Limb (tissue), 2 donors: ENCODE data around the gene CDC14A.
"Not testable (repeated sequence)": the region's sequence is repeated elsewhere in the genome, so short reads cannot be mapped to it uniquely, and the experiment has no call there.

Experiments
- DNase-seq, 2 donors: peaks; one replicate each; pipeline ENCODE4 v3.0.0-alpha.2; 2016; ENCODE audit errors: extremely low spot score in 2 of 2

Gene CDC14A, protein sequence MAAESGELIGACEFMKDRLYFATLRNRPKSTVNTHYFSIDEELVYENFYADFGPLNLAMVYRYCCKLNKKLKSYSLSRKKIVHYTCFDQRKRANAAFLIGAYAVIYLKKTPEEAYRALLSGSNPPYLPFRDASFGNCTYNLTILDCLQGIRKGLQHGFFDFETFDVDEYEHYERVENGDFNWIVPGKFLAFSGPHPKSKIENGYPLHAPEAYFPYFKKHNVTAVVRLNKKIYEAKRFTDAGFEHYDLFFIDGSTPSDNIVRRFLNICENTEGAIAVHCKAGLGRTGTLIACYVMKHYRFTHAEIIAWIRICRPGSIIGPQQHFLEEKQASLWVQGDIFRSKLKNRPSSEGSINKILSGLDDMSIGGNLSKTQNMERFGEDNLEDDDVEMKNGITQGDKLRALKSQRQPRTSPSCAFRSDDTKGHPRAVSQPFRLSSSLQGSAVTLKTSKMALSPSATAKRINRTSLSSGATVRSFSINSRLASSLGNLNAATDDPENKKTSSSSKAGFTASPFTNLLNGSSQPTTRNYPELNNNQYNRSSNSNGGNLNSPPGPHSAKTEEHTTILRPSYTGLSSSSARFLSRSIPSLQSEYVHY

GRCh38 chr1:100352267-100353070, at the start of gene CDC14A:
TSS of gene CDC14A (plus strand) at chr1:100352506. CDS start at chr1:100352955, 449 bp downstream.
- peak; percentile 93 to 97 for DNase-seq

DNA sequence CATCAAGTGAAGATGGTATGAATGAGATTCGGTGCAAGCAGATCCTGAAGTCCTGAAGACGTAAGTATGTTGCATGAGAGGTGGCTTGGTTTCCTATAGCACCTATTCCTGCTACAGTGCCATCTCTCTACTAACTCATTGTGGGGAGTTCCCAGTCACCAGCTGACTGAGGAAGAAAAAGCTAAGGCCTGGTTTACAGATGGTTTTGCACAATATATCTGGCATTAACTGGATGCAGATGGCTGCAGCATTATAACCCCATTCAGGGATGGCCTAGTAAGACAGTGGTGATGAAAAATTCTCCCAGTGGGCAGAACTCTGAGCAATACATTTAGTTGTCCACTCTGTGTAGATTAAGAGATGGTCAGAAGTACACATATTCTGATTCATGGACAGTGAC, 49.6 kb upstream of the CDC14A start:
- DNase-seq: no peak

GRCh38 chr1:100304227-100304626, 48.1 kb upstream of the CDC14A start:
- no peak for DNase-seq

- no peak for DNase-seq
These were observed 47.4 kb upstream of the CDC14A start for GRCh38 chr1:100304921-100305320.

DNA sequence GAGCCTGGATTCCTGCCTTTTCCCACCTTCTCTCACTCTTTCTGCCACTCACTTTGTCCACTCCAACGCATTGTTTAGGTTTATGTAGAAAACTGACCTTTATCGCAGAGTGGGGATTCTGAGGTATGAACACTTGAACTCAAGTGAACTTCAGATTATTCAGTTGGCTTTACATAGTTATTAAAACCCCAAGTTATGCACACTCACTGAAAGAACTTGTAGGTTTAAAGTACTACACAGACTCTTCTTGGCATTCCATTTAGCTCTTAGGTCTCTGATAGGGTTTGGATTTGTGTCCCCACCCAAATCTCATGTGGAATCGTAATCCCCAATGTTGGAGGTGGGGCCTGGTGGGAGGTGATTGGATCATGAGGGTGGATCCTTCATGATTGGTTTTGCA, 46.4 kb upstream of the CDC14A start:
- no peak for DNase-seq

DNA sequence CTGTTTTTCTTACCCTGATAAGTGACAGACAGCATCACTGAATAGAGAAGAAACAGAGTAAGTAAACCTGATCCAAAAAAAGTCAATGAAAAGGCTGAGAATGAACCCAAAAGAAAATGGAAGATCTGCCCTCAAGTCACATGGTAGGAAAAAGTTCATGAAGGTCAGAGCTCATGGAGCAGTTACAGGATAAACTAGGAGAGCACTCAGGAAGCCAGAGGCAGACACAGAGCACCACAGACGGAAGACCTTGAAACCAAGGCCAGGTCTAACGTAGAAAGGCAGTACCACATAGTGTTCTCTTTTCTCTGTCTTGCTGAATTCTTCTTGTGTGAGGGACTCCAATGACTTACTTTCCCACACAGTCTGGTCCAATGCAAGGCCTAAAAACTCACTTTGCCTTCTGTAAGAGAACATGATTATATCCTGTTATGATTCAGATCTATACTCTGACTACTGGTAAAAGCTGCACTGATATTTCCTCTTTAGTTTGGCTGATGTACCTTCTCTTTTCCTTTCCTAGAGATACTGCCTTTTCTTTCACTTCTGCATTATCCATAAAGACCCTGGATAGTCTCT, 45.5 kb upstream of the CDC14A start:
- DNase-seq: no peak

DNA sequence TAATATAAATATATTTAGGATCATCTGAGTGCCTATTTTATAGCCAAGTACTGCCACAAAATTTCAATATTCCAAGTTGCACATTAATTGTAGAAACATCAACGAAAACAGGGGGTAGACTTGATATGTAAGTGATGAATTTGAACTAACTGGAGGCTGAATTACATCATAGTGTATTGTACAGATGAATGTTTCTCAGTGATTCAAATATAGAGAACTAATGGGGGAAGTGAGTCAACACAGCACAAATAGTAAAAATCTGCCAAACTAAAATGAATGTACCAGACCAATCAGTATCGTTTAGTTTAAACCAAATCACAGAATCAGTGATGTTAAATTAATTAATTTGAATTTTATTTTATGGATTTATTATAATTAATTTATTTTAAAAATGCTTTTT, 43.5 kb upstream of the CDC14A start:
- no peak for DNase-seq

DNA sequence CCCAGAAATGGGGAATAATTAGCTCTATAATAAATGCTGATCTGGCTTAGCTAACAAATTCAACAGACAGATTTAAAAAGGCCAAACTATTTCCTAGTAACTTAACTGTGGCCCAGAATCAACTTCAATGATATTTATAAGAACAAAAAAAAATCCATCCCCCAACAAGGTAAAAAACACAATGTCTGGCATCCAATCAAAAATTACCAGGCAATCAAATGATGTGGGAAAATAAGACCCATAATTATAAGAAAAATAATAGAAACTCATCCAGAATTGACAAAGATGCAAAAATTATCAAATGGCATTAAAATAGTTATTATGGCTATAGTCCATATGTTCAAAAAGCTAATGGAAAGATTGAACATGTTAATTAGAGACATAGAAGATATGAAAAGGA, 42.4 kb upstream of the CDC14A start:
- DNase-seq: no peak

- no peak for DNase-seq
These were observed 38.9 kb upstream of the CDC14A start for GRCh38 chr1:100313382-100313781.

GRCh38 chr1:100316622-100317021, 35.7 kb upstream of the CDC14A start:
- no peak for DNase-seq

DNA sequence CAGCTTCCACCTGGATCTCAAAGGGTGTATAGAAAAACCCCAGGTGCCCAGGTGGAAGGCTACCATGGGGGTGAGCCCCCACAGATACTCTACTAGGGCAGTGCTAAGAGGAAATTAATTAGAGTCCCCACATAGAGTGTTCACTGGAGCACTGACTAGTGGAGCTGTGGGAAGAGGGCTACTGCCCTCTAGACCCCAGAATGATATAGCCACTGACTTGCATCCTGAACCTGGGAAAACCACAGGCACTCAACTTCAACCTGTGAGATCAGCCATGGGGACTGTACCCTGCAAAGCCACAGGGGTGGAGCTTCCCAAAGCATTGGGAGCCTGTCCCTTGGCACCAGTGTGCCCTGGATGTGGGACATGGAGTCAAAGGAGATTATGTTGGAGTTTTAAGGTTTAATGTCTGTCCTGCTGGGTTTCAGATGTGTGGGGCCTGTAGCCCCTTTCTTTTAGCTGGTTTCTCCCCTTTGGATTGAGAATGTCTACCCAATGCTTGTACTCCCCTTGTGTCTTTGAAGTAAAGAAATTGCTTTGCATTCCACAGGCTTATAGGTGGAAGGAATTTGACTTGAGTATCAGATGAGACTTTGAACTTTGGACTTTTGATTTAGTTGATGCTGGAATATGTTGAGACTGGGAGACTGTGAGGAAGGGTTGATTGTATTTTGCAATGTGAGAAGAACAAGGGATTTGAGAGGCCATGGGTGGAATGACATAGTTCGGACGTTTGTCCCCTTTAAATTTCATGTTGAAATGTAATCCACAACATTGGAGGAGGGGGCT, 31.8 kb upstream of the CDC14A start:
- DNase-seq: no peak

- DNase-seq: no peak
These were observed 31.2 kb upstream of the CDC14A start for GRCh38 chr1:100321100-100321493.

DNA sequence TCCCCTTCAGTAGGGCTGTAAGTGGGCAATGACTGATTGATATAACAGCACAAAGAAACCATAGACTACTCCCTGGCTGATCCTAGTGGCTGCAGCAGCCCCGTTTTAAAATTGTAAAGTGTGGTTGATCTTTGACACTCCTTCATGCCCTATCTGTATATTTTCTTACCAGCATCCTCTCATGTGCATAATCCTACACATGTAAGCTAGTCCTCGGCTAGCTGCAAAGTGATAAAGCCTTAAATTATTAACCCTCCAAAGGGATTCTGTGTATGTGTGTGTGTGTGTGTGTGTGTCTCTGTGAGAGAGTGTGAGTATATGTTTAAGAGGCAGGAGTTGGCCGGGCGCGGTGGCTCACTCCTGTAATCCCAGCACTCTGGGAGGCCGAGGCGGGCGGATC, 30.8 kb upstream of the CDC14A start:
- DNase-seq: no peak

DNA sequence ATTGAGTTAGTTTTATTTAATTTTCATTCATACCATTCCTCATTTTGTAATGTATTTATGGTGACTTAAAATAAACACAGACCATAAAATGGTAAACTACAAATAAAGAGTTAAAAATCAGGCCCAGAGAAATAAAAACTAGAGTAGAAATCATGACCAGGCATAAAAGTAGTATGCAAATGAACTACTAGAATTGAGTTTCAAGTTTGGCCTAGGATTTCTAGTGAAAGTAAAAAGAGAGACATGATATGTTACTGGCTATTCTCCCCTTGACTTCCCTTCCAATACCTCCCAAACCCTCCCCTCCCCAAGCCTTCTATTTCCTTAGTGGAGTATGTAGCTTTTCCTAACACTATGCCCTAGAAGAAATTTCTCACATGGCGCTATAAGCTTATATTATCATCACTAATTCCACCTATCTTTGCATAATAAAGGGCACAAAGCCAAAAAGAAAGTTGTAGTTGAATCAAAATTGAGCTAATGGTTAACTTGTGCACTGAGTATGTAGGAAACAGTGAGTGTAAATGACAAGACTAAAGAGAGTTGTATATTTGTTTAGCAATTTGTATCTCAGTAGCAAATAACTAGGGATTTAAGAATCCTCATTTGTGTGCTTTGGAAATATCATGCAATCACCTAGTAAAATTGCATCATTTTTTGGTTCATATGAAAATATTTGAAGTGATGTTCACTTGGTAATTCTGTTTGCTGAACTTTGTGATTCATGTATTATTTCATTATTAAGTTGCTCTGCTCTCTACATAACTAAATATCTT, 29.7 kb upstream of the CDC14A start:
- peak in 1 of 2 donors; percentile 1 for DNase-seq

GRCh38 chr1:100323419-100324106, 28.7 kb upstream of the CDC14A start:
- no peak for DNase-seq

- DNase-seq: no peak
These were observed 26.6 kb upstream of the CDC14A start for GRCh38 chr1:100325415-100326324.

- not testable (repeated sequence) for DNase-seq
These were observed 26.0 kb upstream of the CDC14A start for GRCh38 chr1:100326325-100326670.

- no peak for DNase-seq
These were observed 24.2 kb upstream of the CDC14A start for GRCh38 chr1:100328133-100328532.

GRCh38 chr1:100331146-100331545, 21.2 kb upstream of the CDC14A start:
- not testable (repeated sequence) for DNase-seq
